Stimulated activated CD4-positive, alpha-beta T cell treated with anti-CD3 and anti-CD28 coated beads, Interleukin-2, amount 100 ng/mL, for 24 hours (primary cell): ENCODE results near the gene FYN.

Experiments
- DNase-seq, 2 donors: peaks; one replicate each; pipeline ENCODE4 v3.0.0-alpha.2; 2020

FYN gene

GRCh38 chr6:111676383-111676782 is 196.9 kb downstream of the FYN start:
- DNase-seq, result no peak

- no peak for DNase-seq
Observed at GRCh38 chr6:111674883-111675282, 198.4 kb downstream of the FYN start.

- DNase-seq, result no peak
Observed at GRCh38 chr6:111674413-111674812, 198.8 kb downstream of the FYN start.

GRCh38 chr6:111673937-111674336 is 199.3 kb downstream of the FYN start:
- DNase-seq, result no peak

GRCh38 chr6:111673532-111673931 is 199.7 kb downstream of the FYN start:
- DNase-seq, result no peak

GRCh38 chr6:111672761-111673450 is 200.3 kb downstream of the FYN start:
- DNase-seq, result no peak

- no peak for DNase-seq
Observed at GRCh38 chr6:111669326-111669725, 203.9 kb downstream of the FYN start.

- DNase-seq, result no peak
Observed at GRCh38 chr6:111668410-111668809, 204.8 kb downstream of the FYN start.

- no peak for DNase-seq
Observed at GRCh38 chr6:111667931-111668330, 205.3 kb downstream of the FYN start.

GRCh38 chr6:111666847-111667246 is 206.4 kb downstream of the FYN start:
- no peak for DNase-seq

GRCh38 chr6:111664565-111665030 is 208.7 kb downstream of the FYN start:
- DNase-seq, result no peak

- no peak for DNase-seq
Observed at GRCh38 chr6:111663692-111664564, 209.3 kb downstream of the FYN start.

GRCh38 chr6:111662794-111663593 is 210.3 kb downstream of the FYN start:
- no peak for DNase-seq

GRCh38 chr6:111662072-111662793 is 211.0 kb downstream of the FYN start:
- no peak for DNase-seq

- no peak for DNase-seq
Observed at GRCh38 chr6:111661541-111662061, 211.7 kb downstream of the FYN start.

- DNase-seq, result no peak
Observed at GRCh38 chr6:111660531-111660930, 212.7 kb downstream of the FYN start.

GRCh38 chr6:111658462-111659154 is 214.6 kb downstream of the FYN start:
- no peak for DNase-seq

- DNase-seq, result no peak
Observed at GRCh38 chr6:111657146-111657545, 216.1 kb downstream of the FYN start.

GRCh38 chr6:111653979-111654378 is 219.3 kb downstream of the FYN start:
- no peak for DNase-seq

GRCh38 chr6:111653434-111653833 is 219.8 kb downstream of the FYN start:
- DNase-seq, result no peak

- DNase-seq, result no peak
Observed at GRCh38 chr6:111652156-111652555, 221.1 kb downstream of the FYN start.
